GM12874 (cell line): ENCODE data around the gene COL5A1.

Experiments
- TF ChIP-seq, protein P1 (sequence below): IDR thresholded peaks from 2 replicates; pipeline ENCODE4 v1.5.1; 2011; ENCODE audit warnings: low read depth, mild to moderate bottlenecking, control low read depth, low read length, moderate library complexity; ENCODE audit not compliant: insufficient read depth

The COL5A1 gene

GRCh38 chr9:134652291-134653225 is 11.0 kb downstream of the COL5A1 start:
- TF ChIP-seq, protein P1, sequence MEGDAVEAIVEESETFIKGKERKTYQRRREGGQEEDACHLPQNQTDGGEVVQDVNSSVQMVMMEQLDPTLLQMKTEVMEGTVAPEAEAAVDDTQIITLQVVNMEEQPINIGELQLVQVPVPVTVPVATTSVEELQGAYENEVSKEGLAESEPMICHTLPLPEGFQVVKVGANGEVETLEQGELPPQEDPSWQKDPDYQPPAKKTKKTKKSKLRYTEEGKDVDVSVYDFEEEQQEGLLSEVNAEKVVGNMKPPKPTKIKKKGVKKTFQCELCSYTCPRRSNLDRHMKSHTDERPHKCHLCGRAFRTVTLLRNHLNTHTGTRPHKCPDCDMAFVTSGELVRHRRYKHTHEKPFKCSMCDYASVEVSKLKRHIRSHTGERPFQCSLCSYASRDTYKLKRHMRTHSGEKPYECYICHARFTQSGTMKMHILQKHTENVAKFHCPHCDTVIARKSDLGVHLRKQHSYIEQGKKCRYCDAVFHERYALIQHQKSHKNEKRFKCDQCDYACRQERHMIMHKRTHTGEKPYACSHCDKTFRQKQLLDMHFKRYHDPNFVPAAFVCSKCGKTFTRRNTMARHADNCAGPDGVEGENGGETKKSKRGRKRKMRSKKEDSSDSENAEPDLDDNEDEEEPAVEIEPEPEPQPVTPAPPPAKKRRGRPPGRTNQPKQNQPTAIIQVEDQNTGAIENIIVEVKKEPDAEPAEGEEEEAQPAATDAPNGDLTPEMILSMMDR = no peak

DNA sequence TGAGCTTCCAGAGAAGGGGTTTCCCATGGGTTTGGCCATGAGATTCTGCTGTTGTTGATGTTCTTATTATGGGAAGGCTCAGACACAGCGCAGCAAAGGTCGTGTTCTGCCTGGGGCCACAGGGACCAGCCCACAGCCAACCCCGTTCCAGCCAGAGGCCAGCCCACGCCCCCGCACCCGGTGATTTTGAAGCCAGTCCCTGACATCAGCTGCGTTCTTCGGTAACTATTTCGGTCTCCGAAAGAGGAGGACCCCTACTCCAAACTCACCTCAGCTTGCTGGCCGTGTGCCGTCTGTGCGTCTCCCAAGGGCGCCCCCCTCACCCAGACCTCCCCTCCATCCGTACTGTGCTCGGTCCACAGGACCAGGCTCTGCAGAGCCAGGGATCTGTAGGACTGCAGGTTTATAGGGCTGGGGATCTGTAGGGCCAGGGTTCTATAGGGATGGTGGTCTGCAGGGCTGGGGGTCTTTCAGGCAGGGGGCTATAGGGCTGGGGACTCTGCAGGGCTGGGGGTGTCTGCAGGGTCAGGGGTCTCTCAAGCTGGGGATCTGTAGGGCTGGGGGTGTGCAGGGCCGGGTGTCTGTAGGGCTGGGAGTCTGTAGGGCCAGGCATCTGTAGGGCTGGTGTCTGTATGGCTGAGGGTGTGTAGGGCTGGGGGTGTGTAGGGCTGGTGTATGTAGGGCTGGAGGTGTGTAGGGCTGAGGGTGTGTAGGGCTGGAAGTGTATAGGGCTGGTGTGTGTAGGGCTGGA is 11.8 kb downstream of the COL5A1 start:
- TF ChIP-seq, protein P1 = no peak

GRCh38 chr9:134655101-134655500 is 13.5 kb downstream of the COL5A1 start:
- TF ChIP-seq, protein P1 = no peak

GRCh38 chr9:134655586-134656333 is 14.2 kb downstream of the COL5A1 start:
- TF ChIP-seq, protein P1 = no peak

- TF ChIP-seq, protein P1 = no peak
These were observed 14.9 kb downstream of the COL5A1 start for GRCh38 chr9:134656334-134657006.

GRCh38 chr9:134657666-134658377 is 16.2 kb downstream of the COL5A1 start:
- TF ChIP-seq, protein P1 = no peak
